ENCODE data around the gene ZNF200. TPM values are rescaled to one million over a fixed set of nuclear protein-coding genes. Genes with fewer than 3 reads are reported as not detected.
A peak's percentile ranks its signal among the peaks of the same experiment; 100 is the strongest.

ZNF200 gene
- total and polyA plus RNA-seq, 2 of the 13 experiments (the other 11 are each of a cell fraction or from before 2014, with no cell fraction given), result 3.5 to 16.5 TPM

- TF ChIP-seq ZBTB4 (CRISPR knock-in tag; IDR thresholded peaks at IDR 0.05; ENCODE audit: borderline replicate concordance) (no peak), MED1 (CRISPR knock-in tag; IDR thresholded peaks at IDR 0.05) (peak; percentile 44), ZSCAN12 (CRISPR knock-in tag; IDR thresholded peaks at IDR 0.05) (no peak), GATAD1 (CRISPR knock-in tag; IDR thresholded peaks at IDR 0.05) (0 out of 2 replicates have a peak, but pooled peaks have one; percentile 41), ZNF614 (CRISPR knock-in tag; IDR thresholded peaks at IDR 0.05; ENCODE audit: borderline replicate concordance) (peak; percentile 42; the same call in 1 of the 2 replicates), PRPF4 (IDR thresholded peaks at IDR 0.05; ENCODE audit: low read depth, low read length, poor library complexity, severe bottlenecking) (peak; percentile 94), JUNB (CRISPR knock-in tag; IDR thresholded peaks at IDR 0.05; ENCODE audit: borderline replicate concordance) (no peak), GABPB1 (CRISPR knock-in tag; IDR thresholded peaks at IDR 0.05) (peak; percentile 21; the same call in 1 of the 2 replicates)
- TF ChIP-seq, protein P1, sequence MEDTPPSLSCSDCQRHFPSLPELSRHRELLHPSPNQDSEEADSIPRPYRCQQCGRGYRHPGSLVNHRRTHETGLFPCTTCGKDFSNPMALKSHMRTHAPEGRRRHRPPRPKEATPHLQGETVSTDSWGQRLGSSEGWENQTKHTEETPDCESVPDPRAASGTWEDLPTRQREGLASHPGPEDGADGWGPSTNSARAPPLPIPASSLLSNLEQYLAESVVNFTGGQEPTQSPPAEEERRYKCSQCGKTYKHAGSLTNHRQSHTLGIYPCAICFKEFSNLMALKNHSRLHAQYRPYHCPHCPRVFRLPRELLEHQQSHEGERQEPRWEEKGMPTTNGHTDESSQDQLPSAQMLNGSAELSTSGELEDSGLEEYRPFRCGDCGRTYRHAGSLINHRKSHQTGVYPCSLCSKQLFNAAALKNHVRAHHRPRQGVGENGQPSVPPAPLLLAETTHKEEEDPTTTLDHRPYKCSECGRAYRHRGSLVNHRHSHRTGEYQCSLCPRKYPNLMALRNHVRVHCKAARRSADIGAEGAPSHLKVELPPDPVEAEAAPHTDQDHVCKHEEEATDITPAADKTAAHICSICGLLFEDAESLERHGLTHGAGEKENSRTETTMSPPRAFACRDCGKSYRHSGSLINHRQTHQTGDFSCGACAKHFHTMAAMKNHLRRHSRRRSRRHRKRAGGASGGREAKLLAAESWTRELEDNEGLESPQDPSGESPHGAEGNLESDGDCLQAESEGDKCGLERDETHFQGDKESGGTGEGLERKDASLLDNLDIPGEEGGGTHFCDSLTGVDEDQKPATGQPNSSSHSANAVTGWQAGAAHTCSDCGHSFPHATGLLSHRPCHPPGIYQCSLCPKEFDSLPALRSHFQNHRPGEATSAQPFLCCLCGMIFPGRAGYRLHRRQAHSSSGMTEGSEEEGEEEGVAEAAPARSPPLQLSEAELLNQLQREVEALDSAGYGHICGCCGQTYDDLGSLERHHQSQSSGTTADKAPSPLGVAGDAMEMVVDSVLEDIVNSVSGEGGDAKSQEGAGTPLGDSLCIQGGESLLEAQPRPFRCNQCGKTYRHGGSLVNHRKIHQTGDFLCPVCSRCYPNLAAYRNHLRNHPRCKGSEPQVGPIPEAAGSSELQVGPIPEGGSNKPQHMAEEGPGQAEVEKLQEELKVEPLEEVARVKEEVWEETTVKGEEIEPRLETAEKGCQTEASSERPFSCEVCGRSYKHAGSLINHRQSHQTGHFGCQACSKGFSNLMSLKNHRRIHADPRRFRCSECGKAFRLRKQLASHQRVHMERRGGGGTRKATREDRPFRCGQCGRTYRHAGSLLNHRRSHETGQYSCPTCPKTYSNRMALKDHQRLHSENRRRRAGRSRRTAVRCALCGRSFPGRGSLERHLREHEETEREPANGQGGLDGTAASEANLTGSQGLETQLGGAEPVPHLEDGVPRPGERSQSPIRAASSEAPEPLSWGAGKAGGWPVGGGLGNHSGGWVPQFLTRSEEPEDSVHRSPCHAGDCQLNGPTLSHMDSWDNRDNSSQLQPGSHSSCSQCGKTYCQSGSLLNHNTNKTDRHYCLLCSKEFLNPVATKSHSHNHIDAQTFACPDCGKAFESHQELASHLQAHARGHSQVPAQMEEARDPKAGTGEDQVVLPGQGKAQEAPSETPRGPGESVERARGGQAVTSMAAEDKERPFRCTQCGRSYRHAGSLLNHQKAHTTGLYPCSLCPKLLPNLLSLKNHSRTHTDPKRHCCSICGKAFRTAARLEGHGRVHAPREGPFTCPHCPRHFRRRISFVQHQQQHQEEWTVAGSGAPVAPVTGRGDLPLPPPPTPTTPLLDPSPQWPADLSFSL (CRISPR knock-in tag; IDR thresholded peaks at IDR 0.05), result no peak
- TF ChIP-seq, protein P2, sequence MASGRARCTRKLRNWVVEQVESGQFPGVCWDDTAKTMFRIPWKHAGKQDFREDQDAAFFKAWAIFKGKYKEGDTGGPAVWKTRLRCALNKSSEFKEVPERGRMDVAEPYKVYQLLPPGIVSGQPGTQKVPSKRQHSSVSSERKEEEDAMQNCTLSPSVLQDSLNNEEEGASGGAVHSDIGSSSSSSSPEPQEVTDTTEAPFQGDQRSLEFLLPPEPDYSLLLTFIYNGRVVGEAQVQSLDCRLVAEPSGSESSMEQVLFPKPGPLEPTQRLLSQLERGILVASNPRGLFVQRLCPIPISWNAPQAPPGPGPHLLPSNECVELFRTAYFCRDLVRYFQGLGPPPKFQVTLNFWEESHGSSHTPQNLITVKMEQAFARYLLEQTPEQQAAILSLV (CRISPR knock-in tag; IDR thresholded peaks at IDR 0.05; ENCODE audit: borderline replicate concordance), result 0 out of 2 replicates have a peak, but pooled peaks have one; percentile 15
- TF ChIP-seq, protein P3, sequence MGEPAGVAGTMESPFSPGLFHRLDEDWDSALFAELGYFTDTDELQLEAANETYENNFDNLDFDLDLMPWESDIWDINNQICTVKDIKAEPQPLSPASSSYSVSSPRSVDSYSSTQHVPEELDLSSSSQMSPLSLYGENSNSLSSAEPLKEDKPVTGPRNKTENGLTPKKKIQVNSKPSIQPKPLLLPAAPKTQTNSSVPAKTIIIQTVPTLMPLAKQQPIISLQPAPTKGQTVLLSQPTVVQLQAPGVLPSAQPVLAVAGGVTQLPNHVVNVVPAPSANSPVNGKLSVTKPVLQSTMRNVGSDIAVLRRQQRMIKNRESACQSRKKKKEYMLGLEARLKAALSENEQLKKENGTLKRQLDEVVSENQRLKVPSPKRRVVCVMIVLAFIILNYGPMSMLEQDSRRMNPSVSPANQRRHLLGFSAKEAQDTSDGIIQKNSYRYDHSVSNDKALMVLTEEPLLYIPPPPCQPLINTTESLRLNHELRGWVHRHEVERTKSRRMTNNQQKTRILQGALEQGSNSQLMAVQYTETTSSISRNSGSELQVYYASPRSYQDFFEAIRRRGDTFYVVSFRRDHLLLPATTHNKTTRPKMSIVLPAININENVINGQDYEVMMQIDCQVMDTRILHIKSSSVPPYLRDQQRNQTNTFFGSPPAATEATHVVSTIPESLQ (CRISPR knock-in tag; conservative IDR thresholded peaks at IDR 0.05), result no peak
- TF ChIP-seq, protein P4, sequence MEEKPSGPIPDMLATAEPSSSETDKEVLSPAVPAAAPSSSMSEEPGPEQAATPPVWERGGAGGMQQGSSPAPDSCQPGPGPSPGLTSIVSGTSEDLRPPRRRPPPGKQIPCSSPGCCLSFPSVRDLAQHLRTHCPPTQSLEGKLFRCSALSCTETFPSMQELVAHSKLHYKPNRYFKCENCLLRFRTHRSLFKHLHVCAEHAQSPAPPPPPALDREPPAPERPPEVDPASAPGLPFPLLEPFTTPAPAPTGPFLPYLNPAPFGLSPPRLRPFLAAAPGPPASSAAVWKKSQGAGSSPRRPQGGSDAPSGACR (CRISPR knock-in tag; IDR thresholded peaks at IDR 0.05), result no peak
- TF ChIP-seq, protein P5, sequence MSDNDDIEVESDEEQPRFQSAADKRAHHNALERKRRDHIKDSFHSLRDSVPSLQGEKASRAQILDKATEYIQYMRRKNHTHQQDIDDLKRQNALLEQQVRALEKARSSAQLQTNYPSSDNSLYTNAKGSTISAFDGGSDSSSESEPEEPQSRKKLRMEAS (IDR thresholded peaks at IDR 0.05), result peak; percentile 15; the same call in 1 of the 2 replicates
These were observed 46.9 kb downstream of the ZNF200 start, which contains the start of gene OR1F1 (continued) for GRCh38 chr16:3187798-3188674.

All from HepG2 (cell line).